GM21447 (cell line): ENCODE data around the gene ASPN.

Experiments used
- ATAC-seq: cut with Tn5 transposase; IDR thresholded peaks from one replicate; pipeline ENCODE4 v1.9.1; 2021; ENCODE audit not compliant: unreplicated experiment

The ASPN gene

GRCh38 chr9:92482329-92482728, at the start of gene ASPN:
TSS of gene ASPN (minus strand) at chr9:92482506.
- no peak for ATAC-seq

- ATAC-seq, result no peak
Measured at GRCh38 chr9:92530893-92531292, 48.6 kb upstream of the ASPN start.

GRCh38 chr9:92529124-92529523, 46.8 kb upstream of the ASPN start:
- no peak for ATAC-seq

- ATAC-seq, result no peak
Measured at GRCh38 chr9:92528522-92528849, 46.2 kb upstream of the ASPN start.

- ATAC-seq, result no peak
Measured at GRCh38 chr9:92527832-92528521, 45.7 kb upstream of the ASPN start.

GRCh38 chr9:92527291-92527828, 45.1 kb upstream of the ASPN start:
- ATAC-seq, result no peak

- no peak for ATAC-seq
Measured at GRCh38 chr9:92525306-92525705, 43.0 kb upstream of the ASPN start.

- no peak for ATAC-seq
Measured at GRCh38 chr9:92524881-92525280, 42.6 kb upstream of the ASPN start.

- ATAC-seq, result no peak
Measured at GRCh38 chr9:92522983-92523970, 41.0 kb upstream of the ASPN start.

- ATAC-seq, result no peak
Measured at GRCh38 chr9:92520837-92521236, 38.5 kb upstream of the ASPN start.

GRCh38 chr9:92518199-92518598, 35.9 kb upstream of the ASPN start:
- no peak for ATAC-seq

- ATAC-seq, result no peak
Measured at GRCh38 chr9:92517046-92517445, 34.7 kb upstream of the ASPN start.

- no peak for ATAC-seq
Measured at GRCh38 chr9:92516521-92516920, 34.2 kb upstream of the ASPN start.

GRCh38 chr9:92514635-92515034, 32.3 kb upstream of the ASPN start:
- ATAC-seq, result no peak

GRCh38 chr9:92513349-92513748, 31.0 kb upstream of the ASPN start:
- no peak for ATAC-seq

- ATAC-seq, result no peak
Measured at GRCh38 chr9:92512622-92513021, 30.3 kb upstream of the ASPN start.

GRCh38 chr9:92510747-92511146, 28.4 kb upstream of the ASPN start:
- no peak for ATAC-seq

GRCh38 chr9:92509050-92509449, 26.7 kb upstream of the ASPN start:
- no peak for ATAC-seq

GRCh38 chr9:92508018-92508820, 25.9 kb upstream of the ASPN start:
- no peak for ATAC-seq

GRCh38 chr9:92507496-92507895, 25.2 kb upstream of the ASPN start:
- no peak for ATAC-seq

- no peak for ATAC-seq
Measured at GRCh38 chr9:92507005-92507404, 24.7 kb upstream of the ASPN start.
